Mucosa of descending colon (tissue), 3 donors: Measurements from ENCODE around the gene CRY1. TPM values are rescaled to one million over a fixed set of nuclear protein-coding genes. Genes with fewer than 3 reads are reported as not detected.

Experiments
- ATAC-seq: fragments of 200-7000 bp; cut with Tn5 transposase; one replicate; pipeline ENCODE4 v1.9.1; 2020; ENCODE audit warnings: mild to moderate bottlenecking, moderate library complexity
- DNase-seq, 3 donors: peaks; one replicate each; pipeline ENCODE4 v3.0.0-alpha.2; 2020
- H3K36me3 ChIP-seq: fragments of 200-600 bp; one replicate; pipeline ENCODE4 v1.8.0; 2021; ENCODE audit warnings: low read depth, mild to moderate bottlenecking
- H3K4me1 ChIP-seq: fragments of 200-600 bp; one replicate; pipeline ENCODE4 v1.8.0; 2021; ENCODE audit warnings: low read depth, mild to moderate bottlenecking
- H3K4me3 ChIP-seq: fragments of 200-600 bp; one replicate; pipeline ENCODE4 v1.8.0; 2021; ENCODE audit warnings: mild to moderate bottlenecking
- H3K9me3 ChIP-seq: fragments of 200-600 bp; one replicate; pipeline ENCODE4 v1.8.0; 2021; ENCODE audit warnings: mild to moderate bottlenecking
- intact Hi-C, 2 donors: fragments of 100-400 bp; cut with DNase I in 1 of 2; cut with micrococcal nuclease in 1 of 2; formaldehyde crosslinking; loops; one replicate each; pipeline versions ENCODE4 v1.11.0 to v1.11.1; 2022; cut with DNase I, micrococcal nuclease
- total RNA-seq, 3 donors: library from RNA; stranded (reverse); fragmentation: NEBNext Ultra II Directional in 2 of 3; extraction: Animal tissue kit (Norgen Biotek cat#: 25700) in 2 of 3; gene quantifications; one replicate each; pipeline versions ENCODE4 v1.2.1 to v1.2.4, GENCODE V29; 2021 to 2023
- TF ChIP-seq, protein P1 (sequence below): fragments of 200-600 bp; IDR thresholded peaks from one replicate; pipeline ENCODE4 v1.8.0; 2022; ENCODE audit warnings: antibody characterized with exemption, mild to moderate bottlenecking
- donor health status: DM: no; HTN: no; CAD: no; lungs with moderate emphysema.
- donor health status: DM: no; HTN: no; CAD: no.
- donor health status: DM: no; HTN: yes; CAD: no.

The CRY1 gene
- total RNA-seq, 3 donors from 2014 or later: 11.4 to 22.8 (median 15.5) TPM

DNA sequence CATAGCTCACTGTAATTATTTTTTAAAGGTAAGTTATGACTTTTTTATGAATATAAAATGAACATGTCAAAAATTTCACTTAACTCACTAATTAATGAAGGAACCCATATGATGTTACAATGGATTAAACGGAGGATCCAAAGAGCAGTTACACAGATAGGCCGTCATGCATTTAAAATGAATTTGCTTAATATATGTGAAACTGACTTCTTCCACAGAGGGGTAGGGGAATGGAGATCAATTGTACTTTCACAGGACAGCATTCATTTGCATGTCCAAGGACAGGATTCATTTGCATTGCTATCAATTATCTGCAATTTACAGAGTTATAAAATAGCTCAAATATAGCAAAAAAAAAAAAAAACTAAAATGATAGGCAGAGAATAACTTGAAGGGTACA, 6.6 kb upstream of the CRY1 start:
- Histone ChIP-seq H3K9me3 (no peaks in the 10 kb centered on the region), H3K4me3 (no peak overlapping the region), H3K4me1 (no peaks in the 10 kb centered on the region), H3K36me3 (no peaks in the 10 kb centered on the region)
- TF ChIP-seq, protein P1, sequence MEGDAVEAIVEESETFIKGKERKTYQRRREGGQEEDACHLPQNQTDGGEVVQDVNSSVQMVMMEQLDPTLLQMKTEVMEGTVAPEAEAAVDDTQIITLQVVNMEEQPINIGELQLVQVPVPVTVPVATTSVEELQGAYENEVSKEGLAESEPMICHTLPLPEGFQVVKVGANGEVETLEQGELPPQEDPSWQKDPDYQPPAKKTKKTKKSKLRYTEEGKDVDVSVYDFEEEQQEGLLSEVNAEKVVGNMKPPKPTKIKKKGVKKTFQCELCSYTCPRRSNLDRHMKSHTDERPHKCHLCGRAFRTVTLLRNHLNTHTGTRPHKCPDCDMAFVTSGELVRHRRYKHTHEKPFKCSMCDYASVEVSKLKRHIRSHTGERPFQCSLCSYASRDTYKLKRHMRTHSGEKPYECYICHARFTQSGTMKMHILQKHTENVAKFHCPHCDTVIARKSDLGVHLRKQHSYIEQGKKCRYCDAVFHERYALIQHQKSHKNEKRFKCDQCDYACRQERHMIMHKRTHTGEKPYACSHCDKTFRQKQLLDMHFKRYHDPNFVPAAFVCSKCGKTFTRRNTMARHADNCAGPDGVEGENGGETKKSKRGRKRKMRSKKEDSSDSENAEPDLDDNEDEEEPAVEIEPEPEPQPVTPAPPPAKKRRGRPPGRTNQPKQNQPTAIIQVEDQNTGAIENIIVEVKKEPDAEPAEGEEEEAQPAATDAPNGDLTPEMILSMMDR: no peak
- DNase-seq (no peak), ATAC-seq (no peak)
- intact Hi-C loops: no loop called here

DNA sequence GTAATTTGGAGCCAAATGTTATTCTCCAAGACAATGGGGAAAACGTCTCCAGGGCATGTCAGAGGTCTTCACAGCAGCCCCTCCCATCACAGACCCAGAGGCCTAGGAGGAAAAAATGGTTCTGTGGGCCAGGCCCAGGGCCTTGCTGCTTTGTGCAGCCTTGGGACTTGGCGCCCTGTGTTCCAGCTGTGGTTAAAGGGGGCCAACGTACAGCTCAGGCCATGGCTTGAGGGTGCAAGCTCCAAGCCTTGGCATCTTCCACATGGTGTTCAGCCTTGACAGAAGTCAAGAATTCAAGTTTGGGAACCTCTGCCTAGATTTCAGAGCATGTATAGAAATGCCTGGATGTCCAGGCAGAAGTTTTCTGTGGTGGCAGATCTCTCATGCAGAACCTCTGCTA, 3.2 kb upstream of the CRY1 start:
- intact Hi-C loops: no loop called here
- TF ChIP-seq, protein P1: no peak
- no peak for ATAC-seq

DNA sequence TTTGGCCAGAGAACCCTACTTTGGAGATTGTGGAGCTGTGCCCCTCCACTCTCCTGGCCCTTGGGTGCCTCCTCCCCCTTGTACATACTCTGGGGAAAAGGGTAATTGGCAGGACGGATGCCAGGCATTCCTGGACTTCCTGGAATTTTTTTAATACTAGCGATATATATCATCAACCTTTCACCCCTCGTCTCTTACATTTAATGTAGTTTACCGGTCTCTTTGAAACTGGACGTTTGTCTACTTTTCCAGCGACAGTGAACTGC, 767 bp upstream of the CRY1 start:
- Histone ChIP-seq H3K36me3 (peaks cover 4% of the 10 kb centered on the region), H3K4me3 (peak overlapping the region; percentile 84), H3K4me1 (peaks cover 20% of the 10 kb centered on the region), H3K9me3 (no peaks in the 10 kb centered on the region)
- TF ChIP-seq, protein P1: no peak
- ATAC-seq (no peak), DNase-seq (no peak)
- intact Hi-C loops: no loop called here

More for the DNA sequence above, 3.2 kb upstream of the CRY1 start:
- H3K4me1 ChIP-seq: peaks cover 16% of the 10 kb centered on the region
- H3K36me3 ChIP-seq: peaks cover 4% of the 10 kb centered on the region
- DNase-seq: no peak
- H3K4me3 ChIP-seq: no peak overlapping the region
- H3K9me3 ChIP-seq: no peaks in the 10 kb centered on the region

DNA sequence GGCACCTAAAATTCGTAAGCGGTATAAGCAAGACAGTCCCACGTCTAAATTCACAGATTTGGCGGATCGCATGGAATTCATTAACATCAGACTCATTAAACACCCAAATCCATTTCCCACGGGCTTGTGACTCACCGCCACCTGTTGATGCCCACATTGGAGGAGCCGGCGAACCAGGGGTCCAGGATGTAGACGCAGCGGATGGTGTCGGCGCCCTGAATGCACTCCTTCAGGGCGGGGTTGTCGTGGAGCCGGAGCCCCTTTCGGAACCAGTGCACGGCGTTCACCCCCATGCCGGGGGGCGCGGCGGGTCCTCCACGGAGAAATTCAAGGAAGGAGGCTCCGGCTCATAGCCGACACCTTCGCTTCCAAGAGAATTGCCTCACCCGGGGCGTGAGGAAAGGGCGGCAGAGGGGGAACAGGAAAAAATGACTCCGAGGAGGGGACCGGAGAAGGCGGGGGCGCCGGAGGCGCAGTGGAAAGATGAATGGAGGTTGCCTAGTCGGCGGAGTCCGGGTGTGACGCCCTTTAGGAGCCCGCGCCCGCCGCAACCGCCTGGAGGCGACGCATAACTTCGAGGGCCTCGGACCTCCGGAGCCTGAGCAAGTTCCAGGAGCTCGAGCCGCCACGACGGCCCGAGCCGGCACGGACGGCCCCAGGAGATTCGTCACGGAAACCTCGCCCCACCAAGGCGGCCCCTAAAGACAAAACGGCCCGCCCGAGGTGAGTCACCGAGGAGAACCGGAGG, 506 bp downstream of the CRY1 start:
- Histone ChIP-seq H3K4me1 (peaks cover 20% of the 10 kb centered on the region), H3K4me3 (peak overlapping the region; percentile 84), H3K36me3 (peaks cover 4% of the 10 kb centered on the region), H3K9me3 (no peaks in the 10 kb centered on the region)
- peak; percentile 49 for ATAC-seq
- TF ChIP-seq, protein P1: no peak
- intact Hi-C loops: no loop called here
- peak; percentile 53 to 77 (median 66) for DNase-seq

DNA sequence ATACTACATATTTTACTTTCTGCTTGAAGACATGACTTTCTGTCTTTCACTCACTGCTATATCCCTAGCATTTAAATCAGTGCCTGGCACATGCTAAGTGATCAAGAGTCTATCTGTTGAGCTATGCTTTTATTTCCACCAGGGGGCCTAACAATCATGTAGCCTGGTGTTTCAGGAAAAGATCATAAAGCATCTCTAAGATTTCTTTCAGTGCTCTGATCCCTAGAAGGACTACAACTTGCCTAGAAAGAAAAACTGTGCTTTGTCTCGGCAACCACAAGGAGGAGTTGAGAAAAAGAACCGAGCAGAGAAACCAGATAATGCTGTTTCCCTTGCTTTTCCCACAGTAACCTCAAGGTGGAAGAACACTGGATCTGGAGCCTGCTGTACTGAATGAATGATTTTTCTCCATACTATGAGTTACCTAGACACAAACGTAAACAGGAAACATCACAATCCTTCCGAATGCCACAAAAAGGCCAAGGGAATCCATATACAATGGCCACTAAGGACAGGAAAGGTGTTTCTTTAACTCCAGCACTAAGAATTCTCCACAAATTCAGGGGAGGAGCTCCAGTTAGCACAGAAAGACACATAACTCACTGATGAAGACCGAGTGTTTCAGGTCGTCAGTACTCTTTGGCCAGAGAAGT, 1.2 kb downstream of the CRY1 start:
- TF ChIP-seq, protein P1: peak; percentile 66
- Histone ChIP-seq H3K4me1 (peaks cover 20% of the 10 kb centered on the region), H3K9me3 (no peaks in the 10 kb centered on the region), H3K36me3 (peaks cover 4% of the 10 kb centered on the region), H3K4me3 (peak overlapping the region; percentile 84)
- peak; percentile 59 for ATAC-seq
- intact Hi-C loops: no loop called here
- DNase-seq: peak in 1 of 3 donors; percentile 47
